Cardiac fibroblast (primary cell): ENCODE measurements around the gene ICE2.
A peak's percentile ranks its signal among the peaks of the same experiment; 100 is the strongest.
"Not testable (repeated sequence)": the region's sequence is repeated elsewhere in the genome, so short reads cannot be mapped to it uniquely, and the experiment has no call there.

Source experiments
- DNase-seq, 2 donors: peaks; one replicate each; pipeline versions ENCODE4 v3.0.0 to v3.0.0-alpha.2; 2010; ENCODE audit warnings: low read depth in 2 of 2
- H3K4me3 ChIP-seq, 2 donors: replicated peaks in 1 of 2; 1 replicate in 1 of 2; 2 replicates in 1 of 2; pipeline ENCODE4 v1.5.1; 2011; ENCODE audit warnings: low read depth in 2 of 2, low read length in 2 of 2, mild to moderate bottlenecking in 2 of 2, moderate library complexity in 1 of 2
- TF ChIP-seq, protein P1 (sequence below): IDR thresholded peaks from one replicate; pipeline ENCODE4 v1.5.1; 2011; ENCODE audit warnings: low read depth, mild to moderate bottlenecking, low read length, inconsistent platforms

Gene ICE2

GRCh38 chr15:60411774-60412425 lies 67.0 kb downstream of the ICE2 start:
- H3K4me3 ChIP-seq: no peak overlapping the region
- DNase-seq: no peak
- TF ChIP-seq, protein P1, sequence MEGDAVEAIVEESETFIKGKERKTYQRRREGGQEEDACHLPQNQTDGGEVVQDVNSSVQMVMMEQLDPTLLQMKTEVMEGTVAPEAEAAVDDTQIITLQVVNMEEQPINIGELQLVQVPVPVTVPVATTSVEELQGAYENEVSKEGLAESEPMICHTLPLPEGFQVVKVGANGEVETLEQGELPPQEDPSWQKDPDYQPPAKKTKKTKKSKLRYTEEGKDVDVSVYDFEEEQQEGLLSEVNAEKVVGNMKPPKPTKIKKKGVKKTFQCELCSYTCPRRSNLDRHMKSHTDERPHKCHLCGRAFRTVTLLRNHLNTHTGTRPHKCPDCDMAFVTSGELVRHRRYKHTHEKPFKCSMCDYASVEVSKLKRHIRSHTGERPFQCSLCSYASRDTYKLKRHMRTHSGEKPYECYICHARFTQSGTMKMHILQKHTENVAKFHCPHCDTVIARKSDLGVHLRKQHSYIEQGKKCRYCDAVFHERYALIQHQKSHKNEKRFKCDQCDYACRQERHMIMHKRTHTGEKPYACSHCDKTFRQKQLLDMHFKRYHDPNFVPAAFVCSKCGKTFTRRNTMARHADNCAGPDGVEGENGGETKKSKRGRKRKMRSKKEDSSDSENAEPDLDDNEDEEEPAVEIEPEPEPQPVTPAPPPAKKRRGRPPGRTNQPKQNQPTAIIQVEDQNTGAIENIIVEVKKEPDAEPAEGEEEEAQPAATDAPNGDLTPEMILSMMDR: no peak

GRCh38 chr15:60410350-60410749 lies 68.6 kb downstream of the ICE2 start:
- H3K4me3 ChIP-seq, DNase-seq: not testable (repeated sequence)

GRCh38 chr15:60408463-60408981 lies 70.4 kb downstream of the ICE2 start:
- TF ChIP-seq, protein P1: no peak
- no peak overlapping the region for H3K4me3 ChIP-seq
- DNase-seq: peak; percentile 73 to 93

- peak; percentile 66 to 92 for DNase-seq
- H3K4me3 ChIP-seq: no peak overlapping the region
- TF ChIP-seq, protein P1: no peak
These were observed 71.5 kb downstream of the ICE2 start for GRCh38 chr15:60407415-60407805.

GRCh38 chr15:60406513-60407414 lies 72.2 kb downstream of the ICE2 start:
- DNase-seq: no peak
- H3K4me3 ChIP-seq: no peak overlapping the region

DNA sequence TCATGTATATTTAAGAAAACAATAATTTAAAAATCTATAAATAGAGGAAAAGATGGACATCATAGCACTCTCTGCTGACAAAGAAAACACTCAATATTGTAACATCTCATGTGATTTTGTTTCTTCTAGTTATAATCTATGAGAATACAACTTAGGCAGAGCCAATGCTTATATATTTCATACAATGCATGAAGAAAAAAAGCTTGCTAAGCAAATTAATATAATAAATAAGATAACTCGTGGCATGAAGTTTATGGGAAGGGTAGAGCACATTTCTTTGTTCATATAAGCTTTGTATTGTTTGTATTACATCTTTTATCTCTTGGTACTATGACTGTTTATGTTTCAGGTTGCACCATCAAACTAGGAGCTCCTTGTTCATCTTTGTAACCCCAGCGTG lies 73.5 kb downstream of the ICE2 start:
- DNase-seq: no peak
- TF ChIP-seq, protein P1: no peak
- no peak overlapping the region for H3K4me3 ChIP-seq

More at GRCh38 chr15:60406513-60407414, 72.2 kb downstream of the ICE2 start:
- TF ChIP-seq, protein P1: no peak

DNA sequence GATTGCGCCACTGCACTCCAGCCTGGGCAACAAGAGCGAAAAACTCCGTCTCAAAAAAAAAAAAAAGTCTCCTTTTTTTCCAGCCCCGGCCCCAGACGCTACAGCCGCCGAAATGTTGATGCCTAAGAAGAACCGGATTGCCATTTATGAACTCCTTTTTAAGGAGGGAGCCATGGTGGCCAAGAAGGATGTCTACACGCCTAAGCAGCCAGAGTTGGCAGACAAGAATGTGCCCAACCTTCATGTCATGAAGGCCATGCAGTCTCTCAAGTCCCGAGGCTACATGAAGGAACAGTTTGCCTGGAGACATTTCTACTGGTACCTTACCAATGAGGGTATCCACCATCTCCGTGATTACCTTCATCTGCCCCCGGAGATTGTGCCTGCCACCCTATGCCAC lies 74.6 kb downstream of the ICE2 start:
- DNase-seq, H3K4me3 ChIP-seq: not testable (repeated sequence)
